Measurements from ENCODE around the gene ENPEP.
"Not testable (repeated sequence)": the region's sequence is repeated elsewhere in the genome, so short reads cannot be mapped to it uniquely, and the experiment has no call there.

Gene ENPEP

DNA sequence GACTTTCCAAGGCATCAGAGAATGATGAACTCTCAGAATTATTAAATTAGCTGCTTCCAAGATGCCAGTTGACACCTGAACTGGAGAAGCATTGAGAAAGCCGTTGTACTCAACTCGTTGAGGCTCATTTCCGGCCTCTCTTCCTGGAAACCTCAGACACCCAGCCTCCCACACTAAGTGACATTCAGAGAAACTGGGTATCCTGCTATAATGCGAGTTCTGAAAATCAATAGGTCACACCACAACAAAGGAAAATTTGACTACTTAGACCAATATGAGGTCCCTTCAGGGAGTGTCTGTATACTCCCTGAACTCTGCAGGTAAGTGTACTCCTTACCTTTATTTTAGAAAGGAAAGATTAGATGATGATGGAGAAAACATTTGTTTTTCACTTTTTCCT is 51.2 kb downstream of the ENPEP start:
- DNase-seq: no peak

DNA sequence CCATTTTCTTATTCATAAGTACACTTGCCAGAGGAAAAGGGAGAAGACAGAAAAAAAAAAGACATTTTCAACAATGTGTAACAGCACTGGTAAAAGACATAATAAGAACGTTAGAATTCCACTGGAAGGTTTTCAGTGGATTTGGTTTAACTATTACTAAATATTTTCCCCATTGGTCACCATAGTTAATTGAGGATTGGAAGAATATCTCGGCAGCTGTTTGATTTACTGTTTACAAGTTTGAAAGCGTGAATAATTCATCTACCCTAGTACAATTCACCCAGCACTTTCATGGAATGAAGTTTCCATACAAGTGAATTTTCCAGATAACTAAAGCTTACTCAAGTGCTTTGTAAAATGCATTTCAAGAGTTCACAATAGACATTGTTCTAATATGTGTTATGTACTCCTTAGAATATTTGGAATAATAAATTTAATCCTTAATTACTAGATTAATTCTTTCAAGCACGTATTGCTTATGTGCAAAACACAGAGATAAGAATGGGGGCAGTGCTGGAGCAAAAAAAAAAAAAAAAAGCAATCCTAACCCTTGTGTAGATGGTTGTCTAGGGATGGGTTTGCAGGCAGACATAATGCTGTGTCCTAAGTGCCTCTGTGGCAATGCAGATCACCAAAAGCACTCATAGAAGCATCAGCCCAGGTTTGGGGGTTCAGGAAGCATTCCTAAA is 57.1 kb downstream of the ENPEP start:
- DNase-seq: no peak

DNA sequence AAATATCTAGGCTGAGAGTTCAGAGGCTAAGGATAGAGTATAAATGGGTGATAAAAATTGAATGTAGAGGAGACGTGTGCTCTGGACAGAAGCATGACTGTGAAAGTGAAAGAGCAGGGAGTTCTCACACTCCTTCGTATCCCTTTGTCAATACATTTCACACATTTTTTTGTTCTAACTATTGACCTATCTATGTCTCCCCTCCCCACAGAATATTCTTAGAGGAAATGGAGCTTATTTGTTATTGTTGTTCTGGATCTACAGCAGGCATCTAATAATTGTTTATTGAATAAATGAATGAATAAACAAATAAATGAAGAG is 57.6 kb downstream of the ENPEP start:
- no peak for DNase-seq

DNA sequence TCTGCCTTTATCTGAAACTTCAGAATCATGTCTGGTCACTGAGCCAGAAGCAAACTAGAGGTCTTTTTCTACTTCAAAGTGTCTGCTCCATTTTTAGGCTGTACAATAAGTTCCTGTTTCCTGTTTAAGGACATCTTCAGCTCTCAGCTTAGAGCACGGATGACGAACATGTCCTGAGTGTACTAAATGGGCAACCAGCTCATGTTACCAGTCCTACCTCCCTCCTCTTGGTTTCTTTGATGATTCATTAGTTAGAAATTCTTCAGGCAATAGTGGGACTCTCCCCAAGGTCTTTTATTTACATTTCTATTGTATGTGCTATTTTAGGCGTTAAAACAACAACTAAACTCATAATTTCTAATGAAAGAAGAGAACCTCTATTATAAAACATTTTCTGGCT is 58.0 kb downstream of the ENPEP start:
- DNase-seq: no peak

DNA sequence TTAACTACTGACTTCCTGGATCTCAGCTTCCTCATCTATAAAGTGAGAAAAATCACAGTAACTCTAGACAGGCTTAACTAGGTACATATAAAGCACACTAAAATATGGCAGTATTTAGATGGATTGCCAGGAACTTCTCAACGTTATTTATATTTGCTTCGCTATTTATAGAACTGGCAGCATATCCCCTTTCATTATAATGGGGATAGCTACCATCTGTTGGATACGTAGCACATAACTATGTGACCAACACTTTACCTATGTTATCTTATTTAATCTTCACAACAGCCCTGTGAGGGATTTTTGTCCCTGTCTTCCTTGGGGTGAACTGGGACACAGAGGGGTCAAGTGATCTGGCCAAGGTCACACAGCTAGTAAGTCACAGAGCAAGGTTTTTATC is 64.6 kb downstream of the ENPEP start:
- DNase-seq: no peak

DNA sequence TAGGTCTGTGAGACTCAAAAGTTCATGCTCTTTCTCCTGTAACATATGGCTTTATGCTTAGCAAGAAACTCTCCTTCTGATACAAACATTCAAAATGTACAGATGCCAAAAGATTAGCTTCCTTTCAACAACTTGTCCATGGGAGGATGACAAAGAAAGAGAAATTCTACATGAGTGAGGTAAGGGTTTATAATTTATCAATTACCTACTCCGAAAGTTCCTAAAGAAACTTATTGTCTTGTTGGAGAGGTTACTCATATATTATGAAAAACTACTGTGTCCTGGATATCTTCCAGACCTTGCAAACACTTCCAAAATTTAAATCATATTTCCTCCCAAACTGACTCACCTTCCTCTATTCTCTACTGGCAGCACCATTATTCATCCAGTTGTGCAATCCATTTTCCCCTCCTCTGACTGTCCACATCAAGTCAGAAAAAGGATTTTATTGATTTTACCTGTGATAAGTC is 65.1 kb downstream of the ENPEP start:
- no peak for DNase-seq

DNA sequence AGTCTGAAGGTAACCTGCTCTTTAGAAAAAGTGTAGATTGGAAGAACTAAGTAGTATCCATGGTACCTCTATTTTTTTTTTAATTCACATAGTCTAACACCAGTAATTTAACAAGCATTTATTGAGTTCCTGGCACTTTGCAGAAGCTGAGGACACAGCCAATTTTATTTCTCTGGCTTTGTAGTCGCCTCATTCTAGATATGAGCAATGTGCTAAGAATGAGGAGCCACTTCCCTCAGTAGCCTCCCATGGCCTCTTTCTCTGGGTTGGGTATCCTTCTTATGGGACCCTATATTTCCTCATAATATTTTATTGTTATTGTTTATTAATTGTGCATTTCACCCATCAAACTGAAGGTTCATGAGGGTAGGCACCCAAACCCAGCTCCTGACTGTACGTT is 67.6 kb downstream of the ENPEP start:
- no peak for DNase-seq

DNA sequence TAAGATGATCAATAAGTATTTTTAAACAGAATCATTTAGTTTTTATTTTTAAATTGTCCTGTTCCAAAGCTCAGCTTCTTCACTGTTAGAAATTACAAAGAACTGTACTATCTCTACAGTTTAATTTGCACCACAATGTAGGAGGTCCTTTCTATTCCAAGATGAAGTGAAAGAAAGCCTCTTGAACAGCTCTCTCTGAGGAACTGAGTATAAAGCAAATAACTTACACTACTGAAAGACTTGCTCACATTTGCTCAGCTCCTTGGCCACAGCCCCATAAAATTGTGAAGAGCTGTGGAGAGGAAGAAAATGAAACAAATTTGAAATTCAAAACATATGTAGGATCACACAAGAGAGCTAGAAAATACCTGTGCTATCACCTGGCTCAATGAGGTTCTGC is 68.6 kb downstream of the ENPEP start:
- no peak for DNase-seq

DNA sequence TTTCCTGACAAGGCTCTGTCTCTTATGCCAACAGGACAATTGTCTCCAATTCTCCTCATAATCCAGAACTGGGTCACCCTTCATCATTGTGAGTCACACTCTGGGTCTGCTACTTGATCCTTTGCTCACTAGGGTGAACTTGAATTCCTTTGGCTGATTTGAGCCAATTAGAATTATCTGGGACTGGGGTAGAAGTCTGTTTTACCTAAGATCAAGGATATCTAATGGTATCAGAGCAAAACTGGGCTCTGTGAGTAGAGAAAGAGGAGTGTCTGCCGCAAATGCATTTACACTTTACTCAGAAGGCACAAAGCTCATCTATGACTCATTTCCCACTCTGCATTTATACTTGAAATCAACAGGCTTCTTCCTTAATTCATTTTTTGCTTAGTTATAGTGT is 74.3 kb downstream of the ENPEP start:
- DNase-seq: no peak

DNA sequence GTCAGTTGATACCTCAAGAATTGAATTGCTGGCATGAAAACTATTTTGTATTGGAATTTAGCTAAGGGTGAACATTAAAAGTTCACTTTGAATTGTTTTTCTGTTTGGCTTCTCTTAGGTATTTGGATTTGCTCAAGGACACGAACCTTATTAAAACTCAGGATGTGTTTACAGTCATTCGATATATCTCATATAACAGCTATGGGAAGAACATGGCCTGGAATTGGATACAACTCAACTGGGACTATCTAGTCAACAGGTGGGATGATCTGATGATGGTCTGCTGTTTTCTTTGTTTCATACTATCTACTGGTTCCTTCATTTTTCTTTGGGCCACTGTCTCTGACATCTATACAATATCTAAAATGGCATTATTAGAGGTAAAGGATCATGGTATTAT is 77.2 kb downstream of the ENPEP start:
- no peak for DNase-seq

DNA sequence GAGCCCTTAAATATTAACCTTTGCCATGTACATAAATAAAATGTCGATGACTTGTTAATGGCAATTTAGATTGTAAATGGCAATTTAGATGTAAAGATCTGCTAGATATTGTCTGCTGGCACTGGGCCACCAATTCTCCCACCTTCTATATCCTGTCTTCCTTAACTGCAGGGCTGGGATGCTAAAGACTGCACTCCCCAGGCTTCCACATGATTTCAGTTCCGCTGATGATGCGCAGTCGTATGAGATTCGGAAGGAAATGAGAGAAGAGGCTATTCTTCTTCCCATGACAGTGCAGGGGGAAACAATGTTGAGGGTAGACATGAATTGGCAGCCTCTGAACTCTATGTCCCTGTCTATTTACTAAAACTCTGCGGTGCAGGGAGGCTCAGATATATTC is 91.3 kb downstream of the ENPEP start:
- no peak for DNase-seq

DNA sequence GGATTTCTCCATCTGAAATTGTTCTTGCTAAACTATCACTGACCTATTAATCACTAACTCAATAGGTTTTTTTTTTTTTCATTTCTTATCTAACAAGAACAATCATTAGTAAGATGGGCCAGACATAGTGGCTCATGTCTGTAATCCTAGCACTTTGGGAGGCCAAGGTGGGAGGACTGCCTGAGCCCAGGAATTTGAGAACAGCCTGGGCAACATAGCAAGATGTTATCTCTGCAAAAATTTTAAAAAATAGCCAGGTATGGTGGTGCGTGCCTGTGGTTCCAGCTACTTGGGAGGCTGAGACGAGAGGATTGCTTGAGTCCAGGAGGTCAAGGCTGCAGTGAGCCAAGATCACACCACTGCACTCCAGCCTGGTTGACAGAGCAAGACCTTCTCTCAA is 100.7 kb downstream of the ENPEP start:
- DNase-seq: not testable (repeated sequence)

DNA sequence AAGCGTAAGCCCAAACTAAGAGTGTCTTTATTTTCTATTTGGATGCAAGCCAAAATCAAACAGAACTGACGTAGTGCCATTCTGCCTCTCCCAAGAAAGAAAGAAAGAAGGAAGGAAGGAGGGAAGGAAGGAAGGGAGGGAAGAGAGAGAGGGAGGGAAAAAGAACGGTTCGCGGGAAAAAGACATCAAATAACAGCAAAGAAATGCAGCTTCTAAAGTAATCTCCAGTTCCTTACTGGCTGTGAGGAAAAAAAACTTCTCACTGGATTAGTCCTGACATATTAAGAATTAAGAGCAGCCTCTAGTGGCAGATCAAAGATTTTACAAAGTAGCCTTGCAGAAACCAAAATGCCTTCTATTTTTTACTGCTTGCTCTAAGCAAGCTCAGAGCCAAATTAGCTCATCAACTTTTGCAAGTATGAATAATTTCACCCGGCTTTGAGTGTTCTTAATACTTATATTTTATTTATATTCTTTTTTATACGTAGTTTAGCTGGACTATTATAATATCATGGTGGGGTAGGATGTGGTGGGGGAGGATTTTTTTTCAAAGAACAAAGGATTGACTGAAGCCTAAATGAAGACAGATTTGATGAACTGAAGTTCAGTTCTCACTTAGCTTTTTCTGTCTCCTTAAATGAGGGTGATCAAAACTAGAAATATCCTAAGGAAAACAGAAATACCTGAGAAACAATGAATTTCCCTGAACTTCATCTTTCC is 110.3 kb downstream of the ENPEP start:
- no peak for DNase-seq

DNA sequence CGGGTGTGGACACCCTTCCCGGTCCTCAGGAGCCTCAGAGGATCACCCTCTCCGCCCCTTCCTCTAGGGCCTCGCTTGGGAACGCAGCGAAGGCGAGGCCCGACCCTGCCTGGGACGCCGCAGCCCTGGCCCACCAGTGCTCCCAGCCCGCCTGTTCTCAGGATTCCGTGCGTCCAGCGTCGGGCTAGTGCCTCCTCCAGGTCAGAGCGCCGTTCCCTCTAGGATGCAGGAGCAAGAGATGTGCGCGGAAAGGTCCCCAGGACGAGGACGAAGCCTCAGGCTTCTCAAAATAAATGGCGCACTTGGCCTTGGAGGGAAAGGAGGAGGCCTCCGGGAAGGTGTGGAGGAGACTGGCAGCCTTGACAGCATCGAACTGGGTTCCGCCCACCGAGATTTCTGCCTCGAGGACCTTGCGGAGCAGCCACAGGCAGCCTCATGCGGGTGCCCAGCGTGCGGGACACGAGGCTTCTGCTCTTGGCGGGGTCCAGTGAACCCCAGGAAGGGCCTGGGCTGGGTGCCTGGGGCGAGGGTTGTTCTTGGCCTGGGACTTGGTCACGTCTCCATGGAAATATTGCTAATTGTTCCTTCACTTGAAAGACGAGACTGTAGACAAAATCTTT is 111.8 kb downstream of the ENPEP start:
- DNase-seq: no peak

DNA sequence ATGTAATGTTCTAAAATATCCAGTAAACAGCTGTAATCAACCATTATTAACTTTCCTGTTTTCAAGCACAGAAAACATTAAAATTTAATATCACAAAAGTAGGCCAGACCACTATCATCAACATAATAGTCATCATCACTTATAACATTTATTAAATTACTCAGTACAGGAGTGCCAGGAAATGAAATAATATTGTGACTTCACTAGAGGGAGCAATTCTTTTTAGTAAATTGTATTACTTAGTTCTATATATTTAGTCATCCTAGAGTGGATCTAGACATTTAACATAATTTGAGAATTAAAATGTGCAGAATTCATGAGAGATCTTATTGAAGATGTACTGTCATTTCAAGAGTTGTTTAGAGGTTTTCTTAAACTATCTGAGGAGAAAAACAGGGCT is 113.3 kb downstream of the ENPEP start:
- DNase-seq: no peak

DNA sequence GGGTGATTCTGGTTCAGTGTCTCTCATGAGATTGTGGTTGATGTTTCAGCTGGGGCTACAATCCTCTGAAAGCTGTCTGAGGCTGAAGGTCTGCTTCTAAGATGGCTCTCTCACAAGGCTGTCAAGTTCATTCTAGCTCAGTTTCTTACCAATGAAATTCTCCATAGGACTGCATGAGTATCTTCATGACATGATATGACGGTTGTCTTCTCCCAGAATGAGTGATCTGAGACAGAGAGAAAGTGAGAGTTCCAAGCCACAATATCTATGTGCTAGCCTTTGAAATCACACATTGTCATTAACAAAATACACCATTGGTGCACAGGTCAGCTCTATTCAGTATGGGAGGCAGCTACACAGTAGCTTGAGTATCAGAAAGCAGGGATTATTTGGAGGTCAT is 119.6 kb downstream of the ENPEP start:
- no peak for DNase-seq

DNA sequence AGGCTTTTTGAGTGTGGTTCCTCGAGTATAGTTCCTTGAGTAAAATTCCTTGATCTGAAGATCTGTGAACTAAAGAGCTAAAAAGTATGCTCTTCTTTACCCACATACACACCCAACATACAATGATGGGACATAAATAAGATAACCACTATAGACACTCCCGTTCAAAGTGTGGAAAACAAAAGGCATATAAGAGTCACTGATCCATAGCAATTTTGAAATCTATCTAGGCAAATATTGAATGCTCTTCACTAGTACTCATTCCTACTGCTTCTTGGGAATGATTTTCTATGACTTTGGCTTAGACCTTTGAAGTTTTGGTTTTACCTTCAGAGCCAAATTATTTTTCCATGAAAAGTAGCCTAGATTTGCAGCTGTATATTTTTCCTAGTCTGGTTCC is 120.5 kb downstream of the ENPEP start:
- DNase-seq: no peak

DNA sequence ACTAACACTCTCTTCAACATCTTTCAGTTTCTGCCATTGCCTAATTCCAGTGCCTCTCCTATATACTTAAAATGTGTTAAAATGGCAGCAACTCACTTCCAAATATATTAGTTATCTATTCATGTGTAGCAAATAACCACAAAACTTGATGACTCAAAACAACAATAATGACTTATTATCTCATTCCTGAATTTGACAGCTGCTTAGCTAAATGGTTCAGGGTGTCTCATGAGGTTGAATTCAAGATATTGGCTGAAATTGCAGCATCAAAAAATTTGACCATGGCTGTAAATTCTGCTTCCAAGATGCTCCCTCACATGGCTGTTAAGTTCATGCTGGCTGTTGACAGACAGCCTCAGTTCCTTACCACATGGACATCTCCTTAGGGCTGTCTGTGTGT is 121.6 kb downstream of the ENPEP start:
- DNase-seq: no peak

DNA sequence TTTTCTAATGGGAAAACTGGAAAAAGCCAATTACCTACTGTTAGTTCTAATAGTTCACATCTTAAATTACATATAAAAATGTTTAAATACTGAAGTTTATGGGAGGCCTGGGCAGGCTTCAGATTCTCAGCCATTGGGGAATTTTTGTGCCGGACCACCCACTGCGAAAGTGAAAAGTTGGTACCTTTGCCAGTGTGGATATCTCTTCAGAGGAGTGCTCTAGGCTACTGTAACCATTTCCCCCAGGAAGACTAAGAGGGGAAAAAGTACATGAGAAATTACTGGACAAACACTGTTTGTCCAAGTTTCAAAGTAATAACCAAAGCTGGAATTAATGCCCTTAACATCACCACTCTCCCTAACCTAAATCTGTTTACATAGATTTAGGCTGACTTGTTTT is 126.1 kb downstream of the ENPEP start:
- DNase-seq: no peak

DNA sequence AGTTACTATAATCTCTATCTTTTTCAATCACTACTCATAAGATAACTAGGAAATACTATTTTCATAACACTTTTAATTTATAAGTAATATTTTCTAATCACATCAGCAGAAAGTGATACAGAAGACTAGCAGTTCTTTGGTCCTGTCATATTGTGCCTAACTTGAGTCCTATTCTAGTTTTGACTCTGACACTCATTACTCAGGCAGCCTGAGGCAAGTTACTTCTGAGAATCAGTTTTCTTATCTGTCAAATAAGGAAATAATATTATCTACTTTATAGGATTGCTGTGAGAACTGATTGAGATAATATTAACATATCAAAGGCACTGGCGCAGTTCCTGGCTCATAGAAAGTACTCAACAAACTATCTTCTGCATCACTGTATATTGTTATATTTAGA is 129.1 kb downstream of the ENPEP start:
- DNase-seq: no peak

DNA sequence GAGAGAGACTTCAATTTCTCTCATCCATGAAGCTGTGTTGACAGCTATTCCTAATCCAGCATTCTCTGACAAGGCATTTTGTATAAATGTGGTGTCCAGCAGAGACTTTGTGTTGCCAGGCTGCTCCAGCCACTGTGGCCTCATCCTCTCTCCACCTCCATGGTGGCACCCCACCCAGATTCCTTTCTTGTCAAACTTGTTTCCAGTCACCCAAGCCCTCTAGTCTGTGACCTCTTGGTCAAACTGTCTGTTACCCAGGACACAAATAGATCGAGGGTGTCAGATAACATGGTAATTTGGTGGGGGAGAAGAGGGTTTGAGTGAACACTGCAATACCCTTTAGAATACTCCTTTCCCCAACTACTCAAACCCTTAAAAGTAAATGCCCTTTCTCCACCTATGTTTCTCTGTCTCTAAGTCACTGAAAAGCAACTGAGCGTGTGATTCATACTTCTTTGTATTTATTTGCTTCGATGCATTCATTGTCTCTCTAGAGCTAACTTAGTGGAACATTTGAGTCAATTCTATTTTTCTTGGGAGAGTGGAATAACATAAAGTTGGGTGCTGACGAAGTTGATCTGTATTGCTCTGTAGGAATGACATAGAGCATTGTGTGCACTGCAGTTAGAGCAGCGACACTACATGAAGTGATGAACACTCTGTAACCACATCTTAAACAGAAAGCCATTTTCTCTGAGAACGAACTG is 133.2 kb downstream of the ENPEP start:
- no peak for DNase-seq

DNA sequence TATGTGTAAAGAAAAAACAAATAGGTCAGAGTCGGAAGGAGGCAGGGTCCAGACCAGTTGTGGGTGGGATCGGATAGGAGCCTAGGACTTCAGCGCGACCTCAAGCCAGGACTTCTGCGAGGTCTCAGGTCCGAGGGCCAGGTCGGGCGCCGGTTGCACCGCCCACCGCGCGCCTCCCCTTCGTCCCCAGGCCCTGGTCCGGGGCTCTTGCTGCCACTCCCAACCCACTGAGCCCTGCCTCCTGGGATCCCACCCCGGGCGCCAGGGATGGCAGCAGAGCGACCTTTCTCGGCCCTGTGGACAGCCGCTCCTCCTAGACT is 134.6 kb downstream of the ENPEP start:
- no peak for DNase-seq

DNA sequence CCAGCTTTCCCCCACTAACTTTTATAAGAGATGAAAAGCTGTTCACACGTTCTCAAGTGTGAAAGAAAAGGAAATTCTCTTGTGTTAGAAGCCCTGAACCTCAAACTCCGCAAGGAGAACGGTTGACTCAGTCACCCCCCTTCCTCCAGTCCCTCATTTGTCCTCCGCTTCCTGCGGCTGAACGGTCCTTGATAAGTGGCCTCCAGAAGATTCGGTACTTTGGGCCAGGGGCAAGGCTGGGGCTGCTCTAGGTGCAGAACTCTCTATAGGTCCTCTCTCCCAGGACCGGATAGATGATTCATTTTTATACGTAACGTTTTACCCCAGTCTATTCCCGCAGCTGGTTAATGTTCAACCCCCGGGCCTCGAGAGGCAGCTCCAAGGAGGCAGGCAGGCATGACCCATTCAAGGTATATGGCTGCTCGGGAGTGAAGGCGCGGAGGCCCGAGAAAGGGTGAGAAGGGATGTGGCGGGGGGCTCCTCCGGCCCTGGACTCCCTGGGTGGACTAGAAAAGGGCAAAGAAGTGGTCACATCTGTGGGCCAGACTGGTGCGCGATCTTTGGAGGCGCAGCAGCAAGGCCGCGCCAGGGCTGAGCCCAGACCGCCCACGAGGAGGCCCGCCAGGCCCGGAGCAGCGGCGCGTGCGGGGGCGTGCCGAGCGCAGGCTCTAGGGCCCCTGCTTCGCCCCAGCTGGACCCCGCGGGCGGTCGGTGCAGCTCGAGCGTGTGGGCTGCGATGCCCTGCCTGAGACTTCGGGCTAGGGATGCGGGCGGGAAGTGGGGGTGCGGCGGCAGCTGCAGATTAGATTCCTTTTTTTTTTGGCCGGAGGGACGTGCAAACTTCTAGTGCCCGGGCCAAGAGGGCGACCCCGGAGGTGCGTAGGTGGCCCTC is 135.2 kb downstream of the ENPEP start:
- DNase-seq: no peak
